ENCODE results near the gene RNU2-63P.
A peak's percentile ranks its signal among the peaks of the same experiment; 100 is the strongest.
"Not testable (repeated sequence)": the region's sequence is repeated elsewhere in the genome, so short reads cannot be mapped to it uniquely, and the experiment has no call there.

Gene RNU2-63P

DNA sequence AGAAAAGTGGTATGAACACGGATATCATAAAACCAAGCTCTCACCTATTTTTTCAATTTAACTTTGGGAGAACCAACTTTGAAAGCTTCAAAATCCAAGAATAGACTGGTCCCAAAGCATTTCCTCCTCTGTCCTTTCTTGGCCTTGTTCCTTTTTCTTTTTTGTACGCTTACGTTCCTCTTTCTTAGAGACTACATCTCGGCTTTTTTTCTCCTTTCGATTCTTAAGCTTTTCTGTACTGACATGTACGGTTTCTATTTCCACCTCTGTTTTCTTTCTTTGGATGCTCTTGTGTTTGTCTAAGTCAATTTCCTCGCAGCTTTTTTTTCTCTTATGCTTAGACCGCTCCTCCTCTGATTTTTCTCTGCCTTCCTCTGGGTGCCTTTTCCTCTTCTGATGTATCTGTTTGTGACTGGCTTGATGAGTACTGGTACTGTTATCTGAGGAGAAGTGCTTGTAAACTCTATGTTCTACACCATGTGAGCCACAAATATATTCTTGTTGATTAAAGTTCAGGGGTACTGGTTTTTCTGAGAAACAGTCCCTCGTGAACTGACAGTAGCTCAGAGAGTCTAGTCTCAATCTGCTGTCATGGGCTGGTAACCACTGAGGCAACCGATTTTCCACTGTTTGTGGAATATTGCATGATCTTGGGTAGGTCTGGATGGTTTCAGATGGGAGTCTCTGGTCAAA, 11.5 kb upstream of the RNU2-63P start:
- DNase-seq, result no peak

- DNase-seq, result no peak
Measured at GRCh38 chr2:88024509-88024908, 8.2 kb upstream of the RNU2-63P start.

DNA sequence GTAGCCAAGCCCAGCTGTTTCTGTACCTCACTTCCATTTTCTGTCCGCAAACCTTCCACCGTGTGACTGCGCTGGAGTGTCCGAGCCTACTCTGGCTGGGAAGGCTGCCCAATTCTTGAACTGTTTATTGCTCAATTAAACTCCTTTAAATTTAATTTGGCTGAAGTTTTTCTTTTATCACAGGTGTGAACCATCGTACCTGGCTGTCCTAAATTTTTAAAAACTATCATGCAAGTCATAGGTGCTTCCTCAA, 6.2 kb upstream of the RNU2-63P start:
- DNase-seq, result no peak

GRCh38 chr2:88019985-88020384, 3.6 kb upstream of the RNU2-63P start:
- DNase-seq, result no peak

DNA sequence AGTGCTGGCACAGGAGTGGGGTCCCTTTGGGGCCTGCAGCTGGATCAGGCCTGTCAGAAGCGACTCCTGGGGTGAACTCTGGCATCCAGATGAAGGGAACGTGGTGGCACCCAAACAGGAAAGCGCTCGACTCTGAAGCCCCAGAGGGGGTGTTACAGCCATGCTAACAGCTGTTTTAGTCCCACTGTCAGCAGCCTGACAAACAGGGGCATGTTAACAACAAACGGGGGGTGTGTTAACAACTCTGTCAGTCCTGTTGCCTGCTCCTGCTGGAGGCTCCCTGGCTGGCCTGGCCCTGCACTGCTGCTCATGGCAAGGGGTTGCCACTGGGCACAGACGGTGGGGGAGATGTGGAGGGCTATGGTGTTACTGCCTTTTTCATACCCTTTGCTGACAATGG, 2.6 kb upstream of the RNU2-63P start:
- DNase-seq, result no peak

DNA sequence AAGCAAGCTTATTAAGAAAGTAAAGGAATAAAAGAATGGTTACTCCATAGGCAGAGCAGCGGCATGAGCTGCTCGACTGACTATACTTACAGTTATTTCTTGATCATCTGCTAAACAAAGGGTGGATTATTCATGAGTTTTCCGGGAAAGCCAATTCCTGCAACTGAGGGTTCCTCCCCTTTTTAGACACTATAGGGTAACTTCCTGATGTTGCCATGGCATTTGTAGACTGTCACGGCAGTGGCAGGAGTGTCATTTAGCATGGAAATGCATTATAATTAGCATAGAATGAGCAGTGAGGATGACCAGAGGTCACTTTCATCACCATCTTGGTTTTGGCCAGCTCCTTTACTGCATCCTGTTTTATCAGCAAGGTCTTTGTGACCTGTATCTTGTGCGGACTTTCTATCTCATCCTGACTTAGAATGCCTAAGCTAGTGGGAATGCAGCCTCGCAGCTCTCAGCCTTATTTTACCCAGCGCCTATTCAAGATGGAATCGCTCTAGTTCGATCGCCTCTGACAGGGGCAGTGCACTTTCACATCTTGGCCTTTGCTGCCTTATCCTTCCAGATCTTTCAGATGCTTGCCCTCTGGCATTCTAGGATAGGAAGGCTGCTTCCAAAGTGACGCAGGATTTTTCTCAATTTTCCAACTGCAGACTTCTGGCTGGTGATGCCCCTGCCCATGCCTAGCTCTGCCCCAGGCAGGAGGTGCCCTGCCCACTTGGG, 1.9 kb upstream of the RNU2-63P start:
- not testable (repeated sequence) for DNase-seq

DNA sequence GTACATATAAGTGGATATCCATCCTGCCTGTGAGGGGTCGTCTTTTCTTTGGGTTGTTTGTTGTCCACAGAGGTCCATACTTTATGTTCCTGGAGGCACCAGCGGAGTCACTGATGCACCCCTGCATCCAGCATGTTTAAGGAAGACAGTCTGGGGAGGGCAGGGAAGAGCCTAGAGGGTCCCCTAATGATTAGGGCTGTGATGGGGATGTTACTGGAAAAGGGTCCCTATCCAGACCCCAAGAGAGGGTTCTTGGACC, 1.4 kb upstream of the RNU2-63P start:
- DNase-seq, result not testable (repeated sequence)

GRCh38 chr2:88016960-88017779, 823 bp upstream of the RNU2-63P start:
- DNase-seq, result peak; percentile 63

DNA sequence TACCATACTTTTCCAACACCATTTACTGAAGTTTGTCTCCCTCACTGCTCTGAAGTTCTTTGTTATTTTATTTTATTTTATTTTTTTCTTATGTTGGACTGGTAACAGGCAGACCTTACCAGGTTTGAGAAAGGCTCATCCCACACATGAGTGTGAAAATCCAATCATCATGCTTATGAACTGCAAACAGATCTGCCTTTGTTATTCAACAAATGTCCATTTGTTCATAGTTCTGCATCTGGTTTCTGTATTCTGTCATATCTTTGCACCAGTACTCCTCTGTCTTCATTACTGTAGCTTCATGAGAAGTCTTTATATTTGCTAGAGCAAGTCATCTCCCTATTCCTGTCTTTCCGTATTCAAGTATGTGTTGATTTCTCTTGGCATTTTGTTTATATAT, 5.3 kb downstream of the RNU2-63P start:
- DNase-seq, result no peak

- no peak for DNase-seq
Measured at GRCh38 chr2:88010136-88010535, 6.2 kb downstream of the RNU2-63P start.

GRCh38 chr2:88006912-88007439, 9.4 kb downstream of the RNU2-63P start:
- no peak for DNase-seq

- no peak for DNase-seq
Measured at GRCh38 chr2:88005776-88006175, 10.6 kb downstream of the RNU2-63P start.

GRCh38 chr2:88003074-88003755, 13.1 kb downstream of the RNU2-63P start:
- no peak for DNase-seq

GRCh38 chr2:88002359-88002707, 14.0 kb downstream of the RNU2-63P start:
- DNase-seq, result no peak

DNA sequence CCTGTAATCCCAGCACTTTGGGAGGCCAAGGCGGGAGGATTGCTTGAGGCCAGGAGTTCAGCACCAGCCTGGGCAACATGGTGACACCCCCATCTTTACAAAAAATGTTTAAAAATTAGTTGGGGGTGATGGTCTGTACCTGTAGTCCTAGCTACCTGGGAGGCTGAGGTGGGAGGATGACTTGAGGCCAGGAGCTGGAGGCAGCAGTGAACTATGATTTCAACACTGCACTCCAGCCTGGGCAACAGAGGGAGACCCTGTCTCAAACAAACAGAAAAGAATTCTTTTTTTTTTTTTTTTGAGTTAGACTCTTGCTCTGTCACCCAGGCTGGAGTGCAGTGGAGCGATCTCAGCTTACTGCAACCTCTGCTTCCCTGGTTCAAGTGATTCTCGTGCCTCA, 15.9 kb downstream of the RNU2-63P start:
- DNase-seq, result not testable (repeated sequence)

- no peak for DNase-seq
Measured at GRCh38 chr2:87996570-87996969, 19.8 kb downstream of the RNU2-63P start.

DNA sequence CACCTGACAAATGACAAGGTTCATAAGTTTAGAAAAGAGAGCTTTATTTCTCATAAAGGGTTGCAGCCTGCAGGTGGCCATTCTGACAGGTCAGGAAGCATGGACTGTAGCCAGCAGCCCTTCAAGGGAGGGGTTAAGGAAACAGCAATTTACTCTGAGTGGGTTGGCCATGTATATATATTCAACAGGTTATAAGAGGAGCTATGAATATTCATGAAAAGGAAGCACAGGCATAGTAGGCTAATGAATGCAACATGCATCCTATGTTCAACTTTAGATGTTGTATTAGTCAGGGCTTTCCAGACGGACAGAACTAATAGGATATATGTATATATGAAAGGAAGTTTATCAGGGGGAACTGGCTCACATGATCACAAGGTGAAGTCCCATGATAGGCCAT, 20.6 kb downstream of the RNU2-63P start:
- DNase-seq, result no peak

DNA sequence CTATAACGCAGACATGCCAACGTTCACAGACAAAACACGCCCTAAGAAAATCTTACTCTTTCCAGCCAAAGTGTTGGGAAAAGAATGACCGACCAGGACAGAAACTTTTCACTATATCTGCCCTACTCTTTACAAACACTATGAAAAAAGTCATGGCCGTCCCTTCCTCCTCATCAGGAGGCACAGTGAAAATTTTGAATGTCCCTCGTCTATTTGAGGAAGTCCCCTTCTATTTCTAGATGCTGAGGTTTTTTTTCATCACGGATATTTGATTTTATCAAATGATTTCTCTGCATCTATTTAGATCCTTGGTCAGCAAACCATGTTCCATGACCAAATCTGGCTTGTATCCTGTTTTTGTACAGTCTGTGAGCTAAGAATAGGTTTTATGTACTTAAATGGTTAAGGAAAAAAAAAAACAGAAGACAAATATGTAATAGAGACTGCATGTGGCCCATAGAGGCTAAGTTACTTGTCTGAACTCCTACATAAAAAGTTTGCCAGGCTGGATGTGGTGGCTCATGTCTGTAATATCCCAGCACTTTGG, 22.0 kb downstream of the RNU2-63P start:
- not testable (repeated sequence) for DNase-seq

DNA sequence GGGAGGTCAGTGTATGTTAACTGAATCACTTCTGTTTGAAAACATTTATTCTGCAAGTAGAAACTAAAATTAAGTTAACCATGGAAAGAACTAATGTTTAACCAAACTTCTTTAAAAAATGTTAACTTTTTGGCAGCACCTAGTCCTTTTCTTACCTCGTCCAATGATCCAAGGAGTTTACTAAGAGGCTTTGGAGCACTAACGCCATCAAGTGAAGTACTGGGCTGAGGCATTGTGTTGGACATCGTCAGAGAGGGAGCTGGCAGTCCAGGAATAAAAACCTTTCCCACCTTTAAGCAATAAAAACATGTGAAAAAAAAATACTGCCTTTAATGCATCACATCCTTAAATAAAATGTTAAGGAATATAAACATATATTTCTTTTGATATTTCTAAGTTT, 23.8 kb downstream of the RNU2-63P start:
- DNase-seq, result not testable (repeated sequence)

- not testable (repeated sequence) for DNase-seq
Measured at GRCh38 chr2:87987473-87987872, 28.9 kb downstream of the RNU2-63P start.

- DNase-seq, result not testable (repeated sequence)
Measured at GRCh38 chr2:87985902-87986301, 30.4 kb downstream of the RNU2-63P start.

DNA sequence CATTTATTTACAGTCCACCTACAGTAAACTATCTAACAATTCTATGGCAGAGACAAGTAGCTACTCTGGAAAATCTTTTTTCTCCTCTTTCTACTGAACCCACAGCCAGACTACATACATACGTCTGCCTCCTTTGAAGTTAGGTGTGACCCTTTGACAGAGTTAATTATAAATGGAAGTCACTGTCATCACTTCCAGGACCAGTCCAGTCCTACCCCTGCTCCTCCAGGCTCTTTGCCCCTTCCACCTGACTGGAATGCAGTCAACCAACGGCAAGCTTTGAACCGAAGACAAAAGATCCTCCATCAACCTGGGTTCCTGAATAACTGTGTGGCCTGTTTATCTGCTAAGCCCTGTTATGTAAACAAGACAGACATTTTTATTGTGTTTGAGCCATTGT, 35.2 kb downstream of the RNU2-63P start:
- not testable (repeated sequence) for DNase-seq

- not testable (repeated sequence) for DNase-seq
Measured at GRCh38 chr2:87972385-87972784, 44.0 kb downstream of the RNU2-63P start.
